Tibial nerve (tissue), 4 donors: ENCODE measurements around the gene SLC31A1.

ENCODE experiments used
- EP300 ChIP-seq, 2 donors: sonication (generic); formaldehyde crosslinking; IDR thresholded peaks; one replicate each; pipeline ENCODE4 v1.6.1; 2017; ENCODE audit warnings: antibody characterized with exemption in 2 of 2, mild to moderate bottlenecking in 1 of 2
- POLR2A ChIP-seq, 2 donors: fragments of 450-650 bp; IDR thresholded peaks; one replicate each; pipeline ENCODE4 v1.6.1; 2017; ENCODE audit warnings: antibody characterized with exemption in 2 of 2, mild to moderate bottlenecking in 2 of 2, moderate library complexity in 2 of 2
- TF ChIP-seq, protein P1 (sequence below), 5 experiments: fragments of 200-600 bp in 3 of 5; fragments of 450-650 bp in 2 of 5; sonication (generic) in 3 of 5; IDR thresholded peaks; one replicate each; pipeline ENCODE4 v1.5.1; 2016 to 2019; ENCODE audit warnings: antibody characterized with exemption in 5 of 5, mild to moderate bottlenecking in 3 of 5, moderate library complexity in 2 of 5

DNA sequence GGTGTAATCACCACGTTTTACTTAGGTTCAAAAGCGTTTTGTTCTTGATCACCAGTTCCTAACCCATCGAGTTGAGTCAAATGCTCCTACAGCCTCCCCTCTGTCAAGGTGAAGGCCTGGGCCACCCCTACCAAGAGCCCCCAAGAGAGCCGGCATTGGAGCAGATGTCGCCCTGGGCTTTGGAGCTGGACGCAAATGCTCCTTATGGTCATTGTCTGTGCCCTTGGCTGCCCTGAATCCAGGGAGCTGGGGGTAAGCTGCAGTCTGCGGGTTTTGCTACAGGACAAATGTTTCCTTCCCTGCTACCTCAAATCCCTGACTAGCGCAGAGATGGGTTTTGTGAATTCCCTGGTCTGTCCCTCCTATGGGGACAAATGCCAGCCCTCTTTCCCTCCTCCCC is 77.0 kb downstream of the SLC31A1 start:
- no peak for TF ChIP-seq POLR2A (IDR thresholded peaks at IDR 0.05)
- TF ChIP-seq, protein P1, sequence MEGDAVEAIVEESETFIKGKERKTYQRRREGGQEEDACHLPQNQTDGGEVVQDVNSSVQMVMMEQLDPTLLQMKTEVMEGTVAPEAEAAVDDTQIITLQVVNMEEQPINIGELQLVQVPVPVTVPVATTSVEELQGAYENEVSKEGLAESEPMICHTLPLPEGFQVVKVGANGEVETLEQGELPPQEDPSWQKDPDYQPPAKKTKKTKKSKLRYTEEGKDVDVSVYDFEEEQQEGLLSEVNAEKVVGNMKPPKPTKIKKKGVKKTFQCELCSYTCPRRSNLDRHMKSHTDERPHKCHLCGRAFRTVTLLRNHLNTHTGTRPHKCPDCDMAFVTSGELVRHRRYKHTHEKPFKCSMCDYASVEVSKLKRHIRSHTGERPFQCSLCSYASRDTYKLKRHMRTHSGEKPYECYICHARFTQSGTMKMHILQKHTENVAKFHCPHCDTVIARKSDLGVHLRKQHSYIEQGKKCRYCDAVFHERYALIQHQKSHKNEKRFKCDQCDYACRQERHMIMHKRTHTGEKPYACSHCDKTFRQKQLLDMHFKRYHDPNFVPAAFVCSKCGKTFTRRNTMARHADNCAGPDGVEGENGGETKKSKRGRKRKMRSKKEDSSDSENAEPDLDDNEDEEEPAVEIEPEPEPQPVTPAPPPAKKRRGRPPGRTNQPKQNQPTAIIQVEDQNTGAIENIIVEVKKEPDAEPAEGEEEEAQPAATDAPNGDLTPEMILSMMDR (IDR thresholded peaks at IDR 0.05), result no peak
- no peak for TF ChIP-seq EP300 (IDR thresholded peaks at IDR 0.05)
